GM18511 (cell line): ENCODE measurements around the gene RBKS.
A peak's percentile ranks its signal among the peaks of the same experiment; 100 is the strongest.
"Not testable (repeated sequence)": the region's sequence is repeated elsewhere in the genome, so short reads cannot be mapped to it uniquely, and the experiment has no call there.

Experiments used
- ATAC-seq: cut with Tn5 transposase; IDR thresholded peaks from one replicate; pipeline ENCODE4 v1.9.1; 2021; ENCODE audit warnings: mild to moderate bottlenecking, moderate library complexity; ENCODE audit not compliant: unreplicated experiment

Gene RBKS

GRCh38 chr2:27771202-27771547, 119.0 kb downstream of the RBKS start:
- ATAC-seq: peak; percentile 16

GRCh38 chr2:27766287-27766661, 123.9 kb downstream of the RBKS start:
- no peak for ATAC-seq

- no peak for ATAC-seq
Measured at GRCh38 chr2:27765621-27766286, 124.4 kb downstream of the RBKS start.

- ATAC-seq: not testable (repeated sequence)
Measured at GRCh38 chr2:27764526-27764925, 125.7 kb downstream of the RBKS start.

- no peak for ATAC-seq
Measured at GRCh38 chr2:27763907-27764267, 126.3 kb downstream of the RBKS start.

- ATAC-seq: no peak
Measured at GRCh38 chr2:27762951-27763906, 127.0 kb downstream of the RBKS start.

GRCh38 chr2:27756544-27757498, 133.4 kb downstream of the RBKS start:
- ATAC-seq: no peak

GRCh38 chr2:27756091-27756490, 134.1 kb downstream of the RBKS start:
- ATAC-seq: no peak

GRCh38 chr2:27754831-27755230, 135.4 kb downstream of the RBKS start:
- ATAC-seq: no peak

- ATAC-seq: no peak
Measured at GRCh38 chr2:27754138-27754588, 136.0 kb downstream of the RBKS start.

GRCh38 chr2:27752551-27753237, 137.5 kb downstream of the RBKS start:
- no peak for ATAC-seq

GRCh38 chr2:27751377-27751776, 138.8 kb downstream of the RBKS start:
- no peak for ATAC-seq

GRCh38 chr2:27748803-27749554, 141.2 kb downstream of the RBKS start:
- not testable (repeated sequence) for ATAC-seq

GRCh38 chr2:27747827-27748352, 142.3 kb downstream of the RBKS start:
- ATAC-seq: no peak

GRCh38 chr2:27746325-27746724, 143.9 kb downstream of the RBKS start:
- ATAC-seq: no peak

- not testable (repeated sequence) for ATAC-seq
Measured at GRCh38 chr2:27745494-27745893, 144.7 kb downstream of the RBKS start.

- no peak for ATAC-seq
Measured at GRCh38 chr2:27742571-27742970, 147.6 kb downstream of the RBKS start.

- no peak for ATAC-seq
Measured at GRCh38 chr2:27741673-27742072, 148.5 kb downstream of the RBKS start.

GRCh38 chr2:27739058-27739373, 151.2 kb downstream of the RBKS start:
- ATAC-seq: no peak
